Measurements from ENCODE around the gene PHKA2. TPM values are rescaled to one million over a fixed set of nuclear protein-coding genes. Genes with fewer than 3 reads are reported as not detected.

PHKA2 gene
- total RNA-seq, 1 experiment from 2014 or later, result 24.6 TPM

DNA sequence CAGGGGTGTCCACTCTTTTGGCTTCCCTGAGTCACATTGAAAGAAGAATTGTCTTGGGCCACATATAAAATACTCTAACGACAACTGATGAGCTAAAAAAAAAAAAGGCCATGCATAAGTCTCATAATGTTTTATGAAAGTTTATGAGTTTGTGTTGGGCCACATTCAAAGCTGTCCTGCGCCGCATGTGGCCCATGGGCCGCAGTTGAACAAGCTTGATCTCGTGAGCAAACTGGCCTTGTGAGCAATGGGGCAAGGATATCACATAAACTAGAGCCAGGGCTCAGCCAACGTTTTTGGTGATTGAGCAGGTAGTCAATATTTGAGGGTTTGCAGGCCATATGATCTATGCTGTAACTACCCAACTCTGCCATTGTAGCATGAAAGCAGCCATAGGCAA lies 44.6 kb upstream of the PHKA2 start:
- Histone ChIP-seq H3K9ac (ENCODE audit: low read length) (no peak overlapping the region), H3K9me2 (replicated peaks; ENCODE audit: low read length) (no peaks in the 10 kb centered on the region), H4K20me1 (ENCODE audit: low read length) (no peaks in the 10 kb centered on the region), H3K4me1 (ENCODE audit: insufficient read depth, low read length) (peaks cover 13% of the 10 kb centered on the region), H3F3A (ENCODE audit: low read length, unreplicated experiment) (no peaks in the 10 kb centered on the region), H2AFZ (ENCODE audit: low read length) (no peak overlapping the region), H3K4me2 (ENCODE audit: low read length) (no peak overlapping the region), H3K27ac (ENCODE audit: low read length) (no peak overlapping the region), H3K36me3 (ENCODE audit: low read depth, low read length) (no peaks in the 10 kb centered on the region), H3K9me3 (ENCODE audit: low read length) (no peaks in the 10 kb centered on the region), H3K27me3 (ENCODE audit: low read length) (no peaks in the 10 kb centered on the region), H3K79me2 (ENCODE audit: low read length) (no peaks in the 10 kb centered on the region), H3K4me3 (ENCODE audit: low read length) (no peak overlapping the region)
- POLR2A ChIA-PET (ENCODE audit: unreplicated experiment), result no interaction called here
- no peak for DNase-seq
- CTCF ChIA-PET, result no interaction called here
- intact Hi-C loops (cut with micrococcal nuclease), result no loop called here
- TF ChIP-seq, protein P1, sequence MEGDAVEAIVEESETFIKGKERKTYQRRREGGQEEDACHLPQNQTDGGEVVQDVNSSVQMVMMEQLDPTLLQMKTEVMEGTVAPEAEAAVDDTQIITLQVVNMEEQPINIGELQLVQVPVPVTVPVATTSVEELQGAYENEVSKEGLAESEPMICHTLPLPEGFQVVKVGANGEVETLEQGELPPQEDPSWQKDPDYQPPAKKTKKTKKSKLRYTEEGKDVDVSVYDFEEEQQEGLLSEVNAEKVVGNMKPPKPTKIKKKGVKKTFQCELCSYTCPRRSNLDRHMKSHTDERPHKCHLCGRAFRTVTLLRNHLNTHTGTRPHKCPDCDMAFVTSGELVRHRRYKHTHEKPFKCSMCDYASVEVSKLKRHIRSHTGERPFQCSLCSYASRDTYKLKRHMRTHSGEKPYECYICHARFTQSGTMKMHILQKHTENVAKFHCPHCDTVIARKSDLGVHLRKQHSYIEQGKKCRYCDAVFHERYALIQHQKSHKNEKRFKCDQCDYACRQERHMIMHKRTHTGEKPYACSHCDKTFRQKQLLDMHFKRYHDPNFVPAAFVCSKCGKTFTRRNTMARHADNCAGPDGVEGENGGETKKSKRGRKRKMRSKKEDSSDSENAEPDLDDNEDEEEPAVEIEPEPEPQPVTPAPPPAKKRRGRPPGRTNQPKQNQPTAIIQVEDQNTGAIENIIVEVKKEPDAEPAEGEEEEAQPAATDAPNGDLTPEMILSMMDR (conservative IDR thresholded peaks at IDR 0.05; ENCODE audit: low read depth, low read length), result no peak
- no peak for TF ChIP-seq EZH2phosphoT487 (IDR thresholded peaks at IDR 0.05; ENCODE audit: borderline replicate concordance, low read length)
- no peak for TF ChIP-seq EZH2 (IDR thresholded peaks at IDR 0.05; ENCODE audit: low read length, unreplicated experiment)
- no peak for ATAC-seq
- no TSS peak for BruUV-seq (replicated peaks)

DNA sequence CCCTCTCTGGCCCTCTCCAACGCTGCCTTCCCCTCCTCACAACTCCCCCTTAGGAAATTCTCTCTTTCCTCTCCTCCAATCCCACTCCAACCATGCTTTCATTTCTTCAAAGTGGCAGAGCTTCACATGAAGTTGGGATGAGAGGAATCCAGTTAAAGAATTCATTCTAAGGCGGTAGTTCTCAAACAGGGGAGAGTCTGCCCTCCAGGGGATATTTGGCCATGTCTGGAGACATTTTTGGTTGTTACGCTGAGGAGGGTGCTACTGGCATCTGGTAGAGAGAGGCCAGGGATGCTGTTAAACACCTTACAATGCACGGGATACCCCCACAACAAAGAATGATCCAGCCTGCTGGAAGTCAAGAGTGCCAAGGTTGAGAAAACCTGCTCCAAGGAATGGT lies 40.5 kb upstream of the PHKA2 start:
- CTCF ChIA-PET, result no interaction called here

DNA sequence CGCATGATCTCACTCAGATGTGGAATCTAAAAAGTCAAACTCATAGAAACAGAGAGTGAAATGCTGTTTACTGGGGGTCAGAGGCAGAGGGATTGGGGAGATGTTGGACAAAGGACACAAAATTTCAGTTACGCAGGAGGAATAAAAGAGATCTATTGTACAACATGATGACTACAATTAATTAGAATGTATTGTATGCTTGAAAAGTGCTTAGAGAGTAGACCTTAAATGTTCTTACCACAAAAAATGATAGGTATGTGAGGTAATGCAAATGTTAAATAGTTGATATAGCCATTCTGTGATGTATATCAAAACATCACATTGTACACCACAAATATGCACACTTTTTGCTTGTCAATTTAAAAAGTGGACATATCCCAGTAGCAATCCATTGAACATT lies 36.1 kb upstream of the PHKA2 start:
- POLR2A ChIA-PET (ENCODE audit: unreplicated experiment), result no interaction called here
- Histone ChIP-seq H3K9ac (ENCODE audit: low read length) (no peak overlapping the region), H4K20me1 (ENCODE audit: low read length) (no peaks in the 10 kb centered on the region), H3K9me3 (ENCODE audit: low read length) (no peaks in the 10 kb centered on the region), H3K27ac (ENCODE audit: low read length) (no peak overlapping the region), H2AFZ (ENCODE audit: low read length) (no peak overlapping the region), H3K36me3 (ENCODE audit: low read depth, low read length) (no peaks in the 10 kb centered on the region), H3K4me3 (ENCODE audit: low read length) (no peak overlapping the region), H3K9me2 (replicated peaks; ENCODE audit: low read length) (no peaks in the 10 kb centered on the region), H3K27me3 (ENCODE audit: low read length) (no peaks in the 10 kb centered on the region), H3K4me1 (ENCODE audit: insufficient read depth, low read length) (peaks cover 13% of the 10 kb centered on the region), H3K79me2 (ENCODE audit: low read length) (no peaks in the 10 kb centered on the region), H3F3A (ENCODE audit: low read length, unreplicated experiment) (no peaks in the 10 kb centered on the region), H3K4me2 (ENCODE audit: low read length) (no peak overlapping the region)
- TF ChIP-seq EZH2phosphoT487 (IDR thresholded peaks at IDR 0.05; ENCODE audit: borderline replicate concordance, low read length), result no peak
- TF ChIP-seq, protein P1 (conservative IDR thresholded peaks at IDR 0.05; ENCODE audit: low read depth, low read length), result no peak
- TF ChIP-seq EZH2 (IDR thresholded peaks at IDR 0.05; ENCODE audit: low read length, unreplicated experiment), result no peak
- intact Hi-C loops (cut with micrococcal nuclease), result loop anchor here (5.0 kb wide), 1 partner anchor 102 kb away; the partner anchor contains the start of gene ADGRG2
- no TSS peak for BruUV-seq (replicated peaks)
- CTCF ChIA-PET, result no interaction called here
- DNase-seq (no peak), ATAC-seq (no peak)

More for the DNA sequence above, 40.5 kb upstream of the PHKA2 start:
- Histone ChIP-seq H3K79me2 (ENCODE audit: low read length) (no peaks in the 10 kb centered on the region), H4K20me1 (ENCODE audit: low read length) (no peaks in the 10 kb centered on the region), H3K4me2 (ENCODE audit: low read length) (no peak overlapping the region), H3K4me3 (ENCODE audit: low read length) (no peak overlapping the region), H3K36me3 (ENCODE audit: low read depth, low read length) (no peaks in the 10 kb centered on the region), H3K9me3 (ENCODE audit: low read length) (no peaks in the 10 kb centered on the region), H3K27ac (ENCODE audit: low read length) (no peak overlapping the region), H3K27me3 (ENCODE audit: low read length) (no peaks in the 10 kb centered on the region), H2AFZ (ENCODE audit: low read length) (no peak overlapping the region), H3K4me1 (ENCODE audit: insufficient read depth, low read length) (no peaks in the 10 kb centered on the region), H3K9me2 (replicated peaks; ENCODE audit: low read length) (no peaks in the 10 kb centered on the region), H3K9ac (ENCODE audit: low read length) (no peak overlapping the region), H3F3A (ENCODE audit: low read length, unreplicated experiment) (no peaks in the 10 kb centered on the region)
- ATAC-seq (no peak), DNase-seq (no peak)
- POLR2A ChIA-PET (ENCODE audit: unreplicated experiment), result interaction anchor here (0.6 kb wide), 1 partner anchor 29 kb away, joined by 5 read pairs; no protein-coding TSS in a partner anchor
- BruUV-seq (replicated peaks), result no TSS peak
- intact Hi-C loops (cut with micrococcal nuclease), result no loop called here
- TF ChIP-seq EZH2phosphoT487 (IDR thresholded peaks at IDR 0.05; ENCODE audit: borderline replicate concordance, low read length), result no peak
- TF ChIP-seq EZH2 (IDR thresholded peaks at IDR 0.05; ENCODE audit: low read length, unreplicated experiment), result no peak
- TF ChIP-seq, protein P1 (conservative IDR thresholded peaks at IDR 0.05; ENCODE audit: low read depth, low read length), result no peak

All from PC-3 (cell line).